ENCODE data around the gene AP3D1. TPM values are rescaled to one million over a fixed set of nuclear protein-coding genes. Genes with fewer than 3 reads are reported as not detected.

AP3D1 gene
- total and polyA plus RNA-seq, 9 of the 15 experiments (the other 6 are each of a cell fraction or from before 2014, with no cell fraction given): 1.2 to 86.1 (median 35.9) TPM

GRCh38 chr19:2056837-2057192, 94.6 kb downstream of the AP3D1 start (continued):
- TF ChIP-seq ZFP91 (CRISPR knock-in tag; IDR thresholded peaks at IDR 0.05) (no peak), ZNF174 (CRISPR knock-in tag; IDR thresholded peaks at IDR 0.05) (no peak), HNRNPLL (IDR thresholded peaks at IDR 0.05; ENCODE audit: low read depth, low read length, poor library complexity, severe bottlenecking) (no peak), HNRNPK (IDR thresholded peaks at IDR 0.05; ENCODE audit: low read depth, low read length, poor library complexity, severe bottlenecking) (peak; percentile 3), NR4A1 (CRISPR knock-in tag; IDR thresholded peaks at IDR 0.05) (no peak), NR4A1 (tag; IDR thresholded peaks at IDR 0.05) (peak; percentile 36; the same call in 1 of the 2 replicates), BRCA1 (IDR thresholded peaks at IDR 0.05) (no peak), BRCA1 (CRISPR knock-in tag; IDR thresholded peaks at IDR 0.05) (no peak), RBM14 (IDR thresholded peaks at IDR 0.05; ENCODE audit: borderline replicate concordance, insufficient read depth, low read depth, low read length) (no peak), ZBTB33 (CRISPR knock-in tag; IDR thresholded peaks at IDR 0.05) (peak; percentile 12; the same call in 1 of the 2 replicates), TARDBP (IDR thresholded peaks at IDR 0.05) (no peak), NR2C2 (CRISPR knock-in tag; IDR thresholded peaks at IDR 0.05) (no peak), NR2C2 (tag; IDR thresholded peaks at IDR 0.05) (0 out of 2 replicates have a peak, but pooled peaks have one; percentile 10), PRPF4 (IDR thresholded peaks at IDR 0.05; ENCODE audit: insufficient read depth, low read depth, low read length, poor library complexity, severe bottlenecking) (no peak), DMBX1 (CRISPR knock-in tag; IDR thresholded peaks at IDR 0.05; ENCODE audit: borderline replicate concordance) (0 out of 2 replicates have a peak, but pooled peaks have one; percentile 69), RBM25 (IDR thresholded peaks at IDR 0.05; ENCODE audit: low read depth, low read length, severe bottlenecking) (no peak), TAL1 (IDR thresholded peaks at IDR 0.05) (no peak), ZHX1 (conservative IDR thresholded peaks at IDR 0.05; ENCODE audit: low read length) (no peak), HSF4 (CRISPR knock-in tag; IDR thresholded peaks at IDR 0.05; ENCODE audit: borderline replicate concordance) (no peak)
